Cardiac atrium fibroblast (primary cell): ENCODE data around the gene GRM2. TPM values are rescaled to one million over a fixed set of nuclear protein-coding genes. Genes with fewer than 3 reads are reported as not detected.

Experiments
- total RNA-seq: library from RNA; depleted of rRNA; stranded (reverse); fragments of >200 nt; gene quantifications from 2 replicates; pipeline ENCODE4 v1.2.3, GENCODE V29; 2015

GRM2 gene
- total RNA-seq, result under 0.01 and 1.6 TPM in 2 replicates

GRCh38 chr3:51706788-51707731 is at the start of gene GRM2:
TSS of gene GRM2 (plus strand) at chr3:51707068. CDS start at chr3:51708984, 1,916 bp downstream.

GRCh38 chr3:51670823-51671733 is 35.8 kb upstream of the GRM2 start, which contains the start of gene TEX264:
TSS of gene TEX264 (plus strand) at chr3:51671252. CDS start at chr3:51674305, 3,053 bp downstream.

Other genes with a start within 250 kb of the GRM2 start
- 6.0 and 7.2 TPM in 2 replicates for gene DCAF1, start 207.1 kb upstream of the GRM2 start, total RNA-seq
- 11.0 and 11.5 TPM in 2 replicates for gene RAD54L2, start 168.3 kb upstream of the GRM2 start, total RNA-seq
- gene TEX264, start 35.8 kb upstream of the GRM2 start, total RNA-seq, result 66.4 and 78.0 TPM in 2 replicates
- not detected in 2 replicates for gene IQCF6, start 72.2 kb downstream of the GRM2 start, total RNA-seq
- not detected in 2 replicates for gene IQCF2, start 154.5 kb downstream of the GRM2 start, total RNA-seq
- gene IQCF5, start 168.5 kb downstream of the GRM2 start, total RNA-seq, result not detected in 2 replicates
- not detected in 2 replicates for gene IQCF1, start 196.3 kb downstream of the GRM2 start, total RNA-seq
- 21.1 and 23.0 TPM in 2 replicates for gene RRP9, start 234.8 kb downstream of the GRM2 start, total RNA-seq
- gene PARP3, start 235.3 kb downstream of the GRM2 start, total RNA-seq, result 20.4 and 31.6 TPM in 2 replicates
- not detected in 2 replicates for gene GPR62, start 248.3 kb downstream of the GRM2 start, total RNA-seq